ENCODE results near the gene OR2V2. TPM values are rescaled to one million over a fixed set of nuclear protein-coding genes. Genes with fewer than 3 reads are reported as not detected.

The OR2V2 gene
- total and polyA plus RNA-seq, 10 of the 15 experiments (the other 5 are each of a cell fraction or from before 2014, with no cell fraction given), result 0.26 TPM; not detected in 9

- Histone ChIP-seq H3K4me2 (ENCODE audit: control insufficient read depth, insufficient read depth) (no peak overlapping the region), H4K20me1 (ENCODE audit: control insufficient read depth, insufficient read depth) (no peaks in the 10 kb centered on the region), H3K79me2 (ENCODE audit: control insufficient read depth, insufficient read depth, low read length) (no peaks in the 10 kb centered on the region), H3K27me3 (replicated peaks in 1 of 2; ENCODE audit: control insufficient read depth in 2 of 2, insufficient read depth in 2 of 2, low read length in 1 of 2) (no peaks in the 10 kb centered on the region), H3K9me3 (replicated peaks; ENCODE audit: control insufficient read depth, insufficient read depth, low read length) (no peaks in the 10 kb centered on the region), H3K36me3 (ENCODE audit: control insufficient read depth in 2 of 2, insufficient read depth in 2 of 2, low read length in 1 of 2) (no peaks in the 10 kb centered on the region), H3K27ac (ENCODE audit: control insufficient read depth, insufficient read depth) (no peak overlapping the region), H3K9ac (ENCODE audit: control insufficient read depth, insufficient read depth, low read length) (no peak overlapping the region; the same call in 1 of the 2 replicates), H3K4me1 (ENCODE audit: control insufficient read depth, insufficient read depth, low read length) (peaks cover 16% of the 10 kb centered on the region), H2AFZ (ENCODE audit: control insufficient read depth, low read depth, low read length) (no peak overlapping the region), H3K4me3 (no peak overlapping the region)
- no peak for ATAC-seq
- WGBS (ENCODE audit: insufficient coverage, insufficient replicate concordance, low lambda C conversion rate, missing lambda C conversion rate), result 63% methylated on average over 12 of the region's 12 CpGs
- CTCF ChIA-PET, result interaction anchor here (1.2 to 2.6 kb wide), 3 partner anchors 8 to 13 kb away, joined by 5 to 15 read pairs (median 9); no protein-coding TSS in a partner anchor
- SMC1A ChIA-PET (ENCODE audit: uncharacterized antibody, unreplicated experiment), result interaction anchor here (1.6 to 3.0 kb wide), 4 partner anchors 9 to 53 kb away, joined by 3 to 15 read pairs (median 6); no protein-coding TSS in a partner anchor
- RAD21 ChIA-PET (ENCODE audit: unreplicated experiment), result interaction anchor here (1.4 to 3.1 kb wide), 6 partner anchors 8 to 56 kb away, joined by 3 to 10 read pairs (median 7); partner anchors contain the start of gene TRIM41
- POLR2A ChIA-PET, result interaction anchor here (0.6 to 3.1 kb wide), 6 partner anchors 10 to 49 kb away, joined by 3 to 18 read pairs (median 4); partner anchors contain the start of gene TRIM41
- TF ChIP-seq IRF3 (IDR thresholded peaks at IDR 0.05), result no peak
- no peak for TF ChIP-seq CBX3 (IDR thresholded peaks at IDR 0.05; ENCODE audit: borderline replicate concordance, low read depth)
- TF ChIP-seq POLR2A (IDR thresholded peaks at IDR 0.05; ENCODE audit: low read depth, low read length), result no peak
- no peak for TF ChIP-seq ZNF24 (IDR thresholded peaks at IDR 0.05)
- no peak for TF ChIP-seq BCL11A (IDR thresholded peaks at IDR 0.05; ENCODE audit: low read depth, low read length)
- TF ChIP-seq MEF2A (IDR thresholded peaks at IDR 0.05; ENCODE audit: insufficient read depth, low read depth, low read length), result no peak
- BruUV-seq (replicated peaks), result no TSS peak
- DNase-seq (ENCODE audit: low read depth, low spot score), result no peak
- intact Hi-C loops (cut with micrococcal nuclease; ENCODE audit: unreplicated experiment), result no loop called here
- in situ Hi-C loops (cut with MboI), result no loop called here
- no peak for FAIRE-seq
Observed at GRCh38 chr5:181198106-181198685, 50.8 kb downstream of the OR2V2 start.
